Measurements from ENCODE around the gene IFNGR2. TPM values are rescaled to one million over a fixed set of nuclear protein-coding genes. Genes with fewer than 3 reads are reported as not detected.

Gene IFNGR2
- total RNA-seq, 1 experiment from 2014 or later: 44.1 TPM

- H2BK5ac ChIP-seq (ENCODE audit: insufficient read length, low read length): no peak overlapping the region
- no peak overlapping the region for H3K4me2 ChIP-seq (ENCODE audit: insufficient read depth, insufficient read length, low read length)
- no peaks in the 10 kb centered on the region for H3K79me1 ChIP-seq (ENCODE audit: insufficient read depth, low read depth, low read length, poor library complexity, severe bottlenecking)
- no peaks in the 10 kb centered on the region for H3K27me3 ChIP-seq (ENCODE audit: insufficient read depth, low read length)
- H3K9ac ChIP-seq (ENCODE audit: extremely low read depth, insufficient read length, low read length): no peak overlapping the region
- no peaks in the 10 kb centered on the region; a peak in 1 of 5 replicates for H3K9me3 Mint-ChIP-seq
- no peak overlapping the region for H3K56ac ChIP-seq (ENCODE audit: insufficient read length, low read depth, low read length)
- TF ChIP-seq CTCF (conservative IDR thresholded peaks at IDR 0.05): no peak
- H2AFZ ChIP-seq (ENCODE audit: low read length): no peak overlapping the region
- no peak overlapping the region for H3K27ac Mint-ChIP-seq
- H2BK15ac ChIP-seq (ENCODE audit: low read depth, low read length): no peak overlapping the region
- DNase-seq: no peak
- no peak overlapping the region for H2BK20ac ChIP-seq (ENCODE audit: low read depth, low read length, poor library complexity, severe bottlenecking)
- H3K4me3 Mint-ChIP-seq: no peak overlapping the region
- H3K9me3 ChIP-seq (ENCODE audit: control insufficient read depth, low read depth, low read length): no peaks in the 10 kb centered on the region
- no peaks in the 10 kb centered on the region for H3K4me1 ChIP-seq (ENCODE audit: insufficient read depth, low read length)
- no peaks in the 10 kb centered on the region for H4K20me1 ChIP-seq (ENCODE audit: control insufficient read depth, insufficient read depth, insufficient read length)
- H3T11ph ChIP-seq (ENCODE audit: low read length): no peak overlapping the region
- WGBS (ENCODE audit: extremely low coverage, insufficient read length, low lambda C conversion rate): no CpG with 5 or more reads among the region's 6 CpGs
- H3K18ac ChIP-seq (ENCODE audit: insufficient read length, low read depth, low read length): no peak overlapping the region
- no peak overlapping the region for H4K5ac ChIP-seq (ENCODE audit: insufficient read length, low read depth, low read length)
- no peak overlapping the region for H3K4ac ChIP-seq (ENCODE audit: low read depth, low read length)
- H3K79me2 ChIP-seq (ENCODE audit: insufficient read depth, low read length): no peaks in the 10 kb centered on the region
- no peak overlapping the region for H4K91ac ChIP-seq (ENCODE audit: insufficient read length, low read depth, low read length)
- H2BK12ac ChIP-seq (ENCODE audit: insufficient read length, low read depth, low read length): no peak overlapping the region
- no peaks in the 10 kb centered on the region for H3K23me2 ChIP-seq (ENCODE audit: insufficient read length, low read depth, low read length, poor library complexity, severe bottlenecking)
- H2AK5ac ChIP-seq (ENCODE audit: insufficient read length, low read length): no peak overlapping the region
- H2BK120ac ChIP-seq (ENCODE audit: low read depth, low read length, poor library complexity, severe bottlenecking): no peak overlapping the region
- no peak overlapping the region for H4K8ac ChIP-seq (replicated peaks; ENCODE audit: insufficient read length, low read depth, low read length)
- H3K27me3 Mint-ChIP-seq (ENCODE audit: low read depth): no peaks in the 10 kb centered on the region
- H3K36me3 Mint-ChIP-seq (ENCODE audit: insufficient read depth in 1 of 3, low read depth in 3 of 3): no peaks in the 10 kb centered on the region
- peaks cover 4 to 10% of the 10 kb centered on the region in 2 experiments for H3K4me1 Mint-ChIP-seq
- no peak overlapping the region for H3K23ac ChIP-seq (ENCODE audit: insufficient read length, low read depth, low read length)
- H3K27ac ChIP-seq (ENCODE audit: insufficient read length, low read depth, low read length): no peak overlapping the region
- no peak overlapping the region for H3K14ac ChIP-seq (ENCODE audit: insufficient read depth, low read length)
These were observed 11.6 kb upstream of the IFNGR2 start for GRCh38 chr21:33391656-33392055.
